ENCODE data around the gene PLTP.
"Not testable (repeated sequence)": the region's sequence is repeated elsewhere in the genome, so short reads cannot be mapped to it uniquely, and the experiment has no call there.

The PLTP gene

DNA sequence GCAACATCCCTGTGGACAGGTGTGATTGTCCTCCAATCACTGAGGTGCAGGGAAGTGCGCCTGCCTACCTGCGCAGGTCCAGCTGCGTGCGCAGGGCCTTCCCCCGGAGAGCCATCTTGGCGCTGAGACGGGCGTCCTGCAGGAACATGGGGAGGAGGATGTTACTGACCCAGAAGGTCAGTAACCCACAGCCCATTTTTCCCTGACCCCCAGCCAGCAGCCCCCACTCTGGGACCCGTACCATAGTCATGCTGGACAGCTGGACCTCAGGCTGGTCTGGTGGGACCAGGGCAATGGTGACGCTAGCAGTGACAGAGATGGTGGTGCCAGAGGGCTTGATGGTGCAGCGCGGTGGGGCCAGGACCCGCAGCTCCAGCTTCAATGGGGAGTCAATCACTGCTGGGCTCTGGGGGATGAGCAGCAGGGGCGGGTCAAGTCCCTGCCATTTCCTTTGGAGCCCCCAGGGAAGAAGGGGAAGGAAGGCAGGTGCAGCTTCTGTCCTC lies 9.7 kb downstream of the PLTP start:
- no peak overlapping the region for H3K18ac ChIP-seq (ENCODE audit: low read length)
- H4K91ac ChIP-seq (ENCODE audit: low read depth, low read length) = no peak overlapping the region
- H3K27me3 ChIP-seq (ENCODE audit: insufficient read depth, low read length) = no peaks in the 10 kb centered on the region
- H4K8ac ChIP-seq (ENCODE audit: low read depth, low read length) = no peak overlapping the region
- H3K27ac ChIP-seq (ENCODE audit: low read depth, low read length) = no peak overlapping the region
- peak in 1 of 2 donors; percentile 19 for DNase-seq
- H3K14ac ChIP-seq (ENCODE audit: low read length) = no peak overlapping the region
- no CpG with 5 or more reads among the region's 14 CpGs for WGBS (ENCODE audit: extremely low coverage, insufficient coverage, insufficient read length)
- peaks cover 0 to 5% of the 10 kb centered on the region in 2 experiments for H3K4me1 ChIP-seq (ENCODE audit: control insufficient read depth in 1 of 2, insufficient read depth in 2 of 2, low read length in 2 of 2)
- no peak overlapping the region for H3K4me3 ChIP-seq (ENCODE audit: low read depth, low read length)
- H2AK5ac ChIP-seq (ENCODE audit: low read length) = no peak overlapping the region
- no peak overlapping the region for H3K4ac ChIP-seq (ENCODE audit: low read depth, low read length)
- no peak overlapping the region for H4K12ac ChIP-seq (ENCODE audit: low read depth, low read length)
- H2BK5ac ChIP-seq (ENCODE audit: low read depth, low read length, poor library complexity) = no peak overlapping the region
- no peaks in the 10 kb centered on the region for H3K79me1 ChIP-seq (ENCODE audit: low read length)
- no peaks in the 10 kb centered on the region for H3K79me2 ChIP-seq (ENCODE audit: control insufficient read depth, insufficient read depth, low read length, poor library complexity)
- no peak overlapping the region for H3K9ac ChIP-seq (ENCODE audit: low read length)
- peaks cover 29 to 30% of the 10 kb centered on the region in 2 experiments for H3K36me3 ChIP-seq (ENCODE audit: control insufficient read depth in 1 of 2, insufficient read depth in 2 of 2, low read length in 2 of 2)
- no peak overlapping the region for H3K23ac ChIP-seq (ENCODE audit: low read length)
- H3K9me3 ChIP-seq (ENCODE audit: insufficient read depth, low read depth, low read length) = peaks cover 2% of the 10 kb centered on the region
- H2BK120ac ChIP-seq (ENCODE audit: insufficient read depth, low read length, poor library complexity) = no peak overlapping the region
- H3K4me2 ChIP-seq (ENCODE audit: low read length) = no peak overlapping the region
- no peak overlapping the region for H2AFZ ChIP-seq (ENCODE audit: insufficient read depth, low read length, poor library complexity)
- no peak overlapping the region for H2BK12ac ChIP-seq (ENCODE audit: low read length)

- not testable (repeated sequence) for H4K8ac ChIP-seq (ENCODE audit: low read depth, low read length); H3K14ac ChIP-seq (ENCODE audit: low read length); DNase-seq; H2BK5ac ChIP-seq (ENCODE audit: low read depth, low read length, poor library complexity); H2BK120ac ChIP-seq (ENCODE audit: insufficient read depth, low read length, poor library complexity); H3K79me2 ChIP-seq (ENCODE audit: control insufficient read depth, insufficient read depth, low read length, poor library complexity); H3K4me2 ChIP-seq (ENCODE audit: low read length); H3K9ac ChIP-seq (ENCODE audit: low read length); H3K18ac ChIP-seq (ENCODE audit: low read length); H3K4me1 ChIP-seq (ENCODE audit: control insufficient read depth in 1 of 2, insufficient read depth in 2 of 2, low read length in 2 of 2); H3K27ac ChIP-seq (ENCODE audit: low read depth, low read length); H2AFZ ChIP-seq (ENCODE audit: insufficient read depth, low read length, poor library complexity); H4K12ac ChIP-seq (ENCODE audit: low read depth, low read length); H3K23ac ChIP-seq (ENCODE audit: low read length); H2AK5ac ChIP-seq (ENCODE audit: low read length); H4K91ac ChIP-seq (ENCODE audit: low read depth, low read length); H3K4me3 ChIP-seq (ENCODE audit: low read depth, low read length); H3K79me1 ChIP-seq (ENCODE audit: low read length); H3K27me3 ChIP-seq (ENCODE audit: insufficient read depth, low read length); H3K9me3 ChIP-seq (ENCODE audit: insufficient read depth, low read depth, low read length); H3K4ac ChIP-seq (ENCODE audit: low read depth, low read length); H2BK12ac ChIP-seq (ENCODE audit: low read length)
- peaks cover 35 to 36% of the 10 kb centered on the region in 2 experiments for H3K36me3 ChIP-seq (ENCODE audit: control insufficient read depth in 1 of 2, insufficient read depth in 2 of 2, low read length in 2 of 2)
- WGBS (ENCODE audit: extremely low coverage, insufficient coverage, insufficient read length) = no CpG with 5 or more reads among the region's 6 CpGs
These were observed 10.6 kb downstream of the PLTP start for GRCh38 chr20:45901332-45901731.

GRCh38 chr20:45899046-45899835 lies 12.7 kb downstream of the PLTP start:
- Histone ChIP-seq H4K8ac (ENCODE audit: low read depth, low read length) (no peak overlapping the region), H3K36me3 (ENCODE audit: control insufficient read depth in 1 of 2, insufficient read depth in 2 of 2, low read length in 2 of 2) (peaks cover 34 to 41% of the 10 kb centered on the region in 2 experiments), H2AK5ac (ENCODE audit: low read length) (no peak overlapping the region), H3K4me3 (ENCODE audit: low read depth, low read length) (peak overlapping the region; percentile 34), H3K4ac (ENCODE audit: low read depth, low read length) (no peak overlapping the region), H3K79me2 (ENCODE audit: control insufficient read depth, insufficient read depth, low read length, poor library complexity) (no peaks in the 10 kb centered on the region), H4K12ac (ENCODE audit: low read depth, low read length) (no peak overlapping the region), H3K14ac (ENCODE audit: low read length) (no peak overlapping the region), H2BK5ac (ENCODE audit: low read depth, low read length, poor library complexity) (no peak overlapping the region), H3K4me2 (ENCODE audit: low read length) (no peak overlapping the region), H3K9ac (ENCODE audit: low read length) (no peak overlapping the region), H3K23ac (ENCODE audit: low read length) (no peak overlapping the region), H2BK12ac (ENCODE audit: low read length) (no peak overlapping the region), H3K79me1 (ENCODE audit: low read length) (no peaks in the 10 kb centered on the region), H3K4me1 (ENCODE audit: control insufficient read depth in 1 of 2, insufficient read depth in 2 of 2, low read length in 2 of 2) (no peaks in the 10 kb centered on the region), H2BK120ac (ENCODE audit: insufficient read depth, low read length, poor library complexity) (no peak overlapping the region), H3K27me3 (ENCODE audit: insufficient read depth, low read length) (no peaks in the 10 kb centered on the region), H2AFZ (ENCODE audit: insufficient read depth, low read length, poor library complexity) (no peak overlapping the region), H3K27ac (ENCODE audit: low read depth, low read length) (no peak overlapping the region), H3K18ac (ENCODE audit: low read length) (no peak overlapping the region), H4K91ac (ENCODE audit: low read depth, low read length) (no peak overlapping the region), H3K9me3 (ENCODE audit: insufficient read depth, low read depth, low read length) (peaks cover 2% of the 10 kb centered on the region)
- WGBS (ENCODE audit: extremely low coverage, insufficient coverage, insufficient read length) = no CpG with 5 or more reads among the region's 13 CpGs
- no peak for DNase-seq

- no peaks in the 10 kb centered on the region for H3K79me1 ChIP-seq (ENCODE audit: low read length)
- H3K79me2 ChIP-seq (ENCODE audit: control insufficient read depth, insufficient read depth, low read length, poor library complexity) = no peaks in the 10 kb centered on the region
- WGBS (ENCODE audit: extremely low coverage, insufficient coverage, insufficient read length) = no CpG with 5 or more reads among the region's 12 CpGs
- H3K9ac ChIP-seq (ENCODE audit: low read length) = no peak overlapping the region
- H3K4ac ChIP-seq (ENCODE audit: low read depth, low read length) = no peak overlapping the region
- H3K4me2 ChIP-seq (ENCODE audit: low read length) = no peak overlapping the region
- H2BK12ac ChIP-seq (ENCODE audit: low read length) = no peak overlapping the region
- no peak overlapping the region for H3K27ac ChIP-seq (ENCODE audit: low read depth, low read length)
- H2AK5ac ChIP-seq (ENCODE audit: low read length) = no peak overlapping the region
- H3K4me1 ChIP-seq (ENCODE audit: control insufficient read depth in 1 of 2, insufficient read depth in 2 of 2, low read length in 2 of 2) = no peaks in the 10 kb centered on the region
- peaks cover 34 to 46% of the 10 kb centered on the region in 2 experiments for H3K36me3 ChIP-seq (ENCODE audit: control insufficient read depth in 1 of 2, insufficient read depth in 2 of 2, low read length in 2 of 2)
- no peaks in the 10 kb centered on the region for H3K27me3 ChIP-seq (ENCODE audit: insufficient read depth, low read length)
- no peak overlapping the region for H4K8ac ChIP-seq (ENCODE audit: low read depth, low read length)
- no peak overlapping the region for H4K91ac ChIP-seq (ENCODE audit: low read depth, low read length)
- no peak overlapping the region for H2AFZ ChIP-seq (ENCODE audit: insufficient read depth, low read length, poor library complexity)
- no peak overlapping the region for H3K23ac ChIP-seq (ENCODE audit: low read length)
- no peak for DNase-seq
- no peak overlapping the region for H3K14ac ChIP-seq (ENCODE audit: low read length)
- no peak overlapping the region for H3K18ac ChIP-seq (ENCODE audit: low read length)
- peaks cover 2% of the 10 kb centered on the region for H3K9me3 ChIP-seq (ENCODE audit: insufficient read depth, low read depth, low read length)
- H2BK120ac ChIP-seq (ENCODE audit: insufficient read depth, low read length, poor library complexity) = no peak overlapping the region
- H4K12ac ChIP-seq (ENCODE audit: low read depth, low read length) = no peak overlapping the region
- no peak overlapping the region for H3K4me3 ChIP-seq (ENCODE audit: low read depth, low read length)
- no peak overlapping the region for H2BK5ac ChIP-seq (ENCODE audit: low read depth, low read length, poor library complexity)
These were observed 13.7 kb downstream of the PLTP start for GRCh38 chr20:45898285-45898684.

Measured in trophoblast cell (in vitro differentiated cells and primary cell).